ENCODE results near the gene CD27.

CD27 gene

GRCh38 chr12:6434205-6435140, 10.3 kb upstream of the CD27 start:
- DNase-seq (ENCODE audit: low read depth) = no peak

- DNase-seq (ENCODE audit: low read depth) = no peak
Observed at GRCh38 chr12:6435961-6436715, 8.6 kb upstream of the CD27 start.

GRCh38 chr12:6437586-6437985, 7.2 kb upstream of the CD27 start:
- no peak for DNase-seq (ENCODE audit: low read depth)

GRCh38 chr12:6438345-6438744, 6.4 kb upstream of the CD27 start:
- no peak for DNase-seq (ENCODE audit: low read depth)

- DNase-seq (ENCODE audit: low read depth) = no peak
Observed at GRCh38 chr12:6440391-6440790, 4.4 kb upstream of the CD27 start.

- DNase-seq (ENCODE audit: low read depth) = no peak
Observed at GRCh38 chr12:6442836-6443235, 1.9 kb upstream of the CD27 start.

- no peak for DNase-seq (ENCODE audit: low read depth)
Observed at GRCh38 chr12:6443361-6443983, 1.3 kb upstream of the CD27 start.

- no peak for DNase-seq (ENCODE audit: low read depth)
Observed at GRCh38 chr12:6444031-6444430, 724 bp upstream of the CD27 start.

- no peak for DNase-seq (ENCODE audit: low read depth)
Observed at GRCh38 chr12:6450091-6450868, 5.5 kb downstream of the CD27 start.

- DNase-seq (ENCODE audit: low read depth) = no peak
Observed at GRCh38 chr12:6450869-6451347, 6.2 kb downstream of the CD27 start.

- peak; percentile 63 for DNase-seq (ENCODE audit: low read depth)
Observed at GRCh38 chr12:6451348-6452244, 6.8 kb downstream of the CD27 start, which contains the start of gene TAPBPL. TAPBPL (plus strand) TSS chr12:6452042; CDS start chr12:6452249, 207 bp downstream.

GRCh38 chr12:6452245-6452943, 7.6 kb downstream of the CD27 start:
- no peak for DNase-seq (ENCODE audit: low read depth)

- no peak for DNase-seq (ENCODE audit: low read depth)
Observed at GRCh38 chr12:6452944-6453630, 8.3 kb downstream of the CD27 start.

GRCh38 chr12:6457220-6457945, 12.6 kb downstream of the CD27 start:
- DNase-seq (ENCODE audit: low read depth) = no peak

- no peak for DNase-seq (ENCODE audit: low read depth)
Observed at GRCh38 chr12:6458281-6459003, 13.7 kb downstream of the CD27 start.

GRCh38 chr12:6459004-6459337, 14.2 kb downstream of the CD27 start:
- no peak for DNase-seq (ENCODE audit: low read depth)

GRCh38 chr12:6460751-6461371, 16.1 kb downstream of the CD27 start:
- DNase-seq (ENCODE audit: low read depth) = no peak

Measured in activated T-helper 1 cell treated with Interleukin-2 at 50 U/mL for 16 hours (primary cell).